Muscle of arm (tissue), 12 donors: Measurements from ENCODE around the gene DUOXA2. TPM values are rescaled to one million over a fixed set of nuclear protein-coding genes. Genes with fewer than 3 reads are reported as not detected.
A peak's percentile ranks its signal among the peaks of the same experiment; 100 is the strongest.

Experiments
- DNase-seq: peaks from one replicate; pipeline ENCODE4 v3.0.0-alpha.2; 2013
- polyA plus RNA-seq, 12 donors: library from polyadenylated mRNA; unstranded; fragments of 120-200 nt; gene quantifications; one replicate each; pipeline ENCODE4 v1.2.1, GENCODE V29; 2013; ENCODE audit not compliant: insufficient read length in 12 of 12

Gene DUOXA2
- polyA plus RNA-seq, 12 donors, result 0.16 to 1.2 TPM; not detected in 10

- DNase-seq, result no peak
Observed at GRCh38 chr15:45116482-45117307, 2.6 kb downstream of the DUOXA2 start.

- DNase-seq, result no peak
Observed at GRCh38 chr15:45117308-45118130, 3.4 kb downstream of the DUOXA2 start.

- DNase-seq, result peak; percentile 87
Observed at GRCh38 chr15:45118131-45118588, 4.0 kb downstream of the DUOXA2 start.

- no peak for DNase-seq
Observed at GRCh38 chr15:45118996-45119395, 4.9 kb downstream of the DUOXA2 start.

- DNase-seq, result no peak
Observed at GRCh38 chr15:45120081-45120972, 6.2 kb downstream of the DUOXA2 start.

- no peak for DNase-seq
Observed at GRCh38 chr15:45121020-45121419, 6.9 kb downstream of the DUOXA2 start.

- DNase-seq, result no peak
Observed at GRCh38 chr15:45121706-45122417, 7.7 kb downstream of the DUOXA2 start.

- no peak for DNase-seq
Observed at GRCh38 chr15:45122719-45123118, 8.6 kb downstream of the DUOXA2 start.

- DNase-seq, result no peak
Observed at GRCh38 chr15:45123397-45123796, 9.3 kb downstream of the DUOXA2 start.

GRCh38 chr15:45126535-45127158, 12.5 kb downstream of the DUOXA2 start:
- DNase-seq, result no peak

GRCh38 chr15:45128971-45129639, 15.0 kb downstream of the DUOXA2 start:
- DNase-seq, result no peak

- no peak for DNase-seq
Observed at GRCh38 chr15:45129651-45130129, 15.6 kb downstream of the DUOXA2 start, which contains the start of the genes DUOX1 and DUOXA1. DUOX1 (plus strand) TSS chr15:45129994; CDS start chr15:45131967, 1,973 bp downstream. DUOXA1 (minus strand) TSS chr15:45129879; CDS start chr15:45123014, 6,865 bp downstream.

GRCh38 chr15:45130291-45131000, 16.3 kb downstream of the DUOXA2 start:
- no peak for DNase-seq

- no peak for DNase-seq
Observed at GRCh38 chr15:45131510-45131909, 17.4 kb downstream of the DUOXA2 start.

GRCh38 chr15:45132844-45133560, 18.9 kb downstream of the DUOXA2 start:
- DNase-seq, result no peak

GRCh38 chr15:45133561-45133920, 19.4 kb downstream of the DUOXA2 start:
- no peak for DNase-seq

- DNase-seq, result no peak
Observed at GRCh38 chr15:45134046-45134445, 19.9 kb downstream of the DUOXA2 start.
